Measurements from ENCODE around the gene KCNH8. TPM values are rescaled to one million over a fixed set of nuclear protein-coding genes. Genes with fewer than 3 reads are reported as not detected.
A peak's percentile ranks its signal among the peaks of the same experiment; 100 is the strongest.

KCNH8 gene
- total RNA-seq, 1 experiment from 2014 or later, result not detected

GRCh38 chr3:19439944-19440343 lies 291.6 kb downstream of the KCNH8 start:
- DNase-seq (ENCODE audit: low spot score), result no peak
- in situ Hi-C loops (cut with HindIII; ENCODE audit: low sequenced_read_pairs), result no loop called here

GRCh38 chr3:19446138-19446537 lies 297.8 kb downstream of the KCNH8 start:
- no peak for DNase-seq (ENCODE audit: low spot score)
- in situ Hi-C loops (cut with HindIII; ENCODE audit: low sequenced_read_pairs), result no loop called here

DNA sequence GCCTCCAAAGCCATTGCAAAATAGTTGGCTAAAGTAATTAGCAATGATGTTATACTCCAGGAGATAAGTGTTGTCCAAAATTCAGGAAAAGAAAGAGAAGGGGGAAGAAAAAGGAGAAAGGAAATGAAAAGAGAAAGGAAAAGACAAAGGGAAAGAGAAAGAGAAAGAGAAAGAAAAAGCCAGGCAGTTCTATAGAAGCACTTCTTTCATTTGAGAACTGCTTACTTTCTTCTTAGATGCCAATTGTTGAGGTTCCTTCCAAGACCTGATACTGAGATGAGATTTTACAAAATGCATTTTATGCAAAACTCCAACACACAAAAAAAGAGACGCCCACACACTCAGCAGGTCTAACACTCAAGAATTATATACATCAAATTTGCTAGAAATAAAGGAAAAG lies 298.4 kb downstream of the KCNH8 start:
- no peak for DNase-seq (ENCODE audit: low spot score)
- in situ Hi-C loops (cut with HindIII; ENCODE audit: low sequenced_read_pairs), result no loop called here

GRCh38 chr3:19455546-19455945 lies 307.2 kb downstream of the KCNH8 start:
- DNase-seq (ENCODE audit: low spot score), result no peak
- in situ Hi-C loops (cut with HindIII; ENCODE audit: low sequenced_read_pairs), result no loop called here

DNA sequence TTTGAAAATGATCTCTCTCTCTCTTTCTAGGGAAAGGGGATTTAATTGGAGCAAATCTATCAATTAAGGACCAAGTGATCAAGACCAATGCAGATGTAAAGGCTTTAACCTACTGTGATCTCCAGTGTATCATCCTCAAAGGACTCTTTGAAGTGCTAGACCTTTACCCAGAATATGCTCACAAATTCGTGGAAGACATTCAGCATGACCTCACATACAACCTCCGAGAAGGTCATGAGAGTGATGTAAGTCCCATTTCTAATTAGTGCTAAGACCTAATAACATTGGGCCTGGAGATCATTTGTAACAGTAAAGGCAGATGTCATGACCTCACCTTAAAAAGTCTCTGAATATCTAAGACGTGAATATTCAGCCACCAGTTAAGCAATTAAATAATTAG lies 308.4 kb downstream of the KCNH8 start:
- no peak for DNase-seq (ENCODE audit: low spot score)
- in situ Hi-C loops (cut with HindIII; ENCODE audit: low sequenced_read_pairs), result no loop called here

DNA sequence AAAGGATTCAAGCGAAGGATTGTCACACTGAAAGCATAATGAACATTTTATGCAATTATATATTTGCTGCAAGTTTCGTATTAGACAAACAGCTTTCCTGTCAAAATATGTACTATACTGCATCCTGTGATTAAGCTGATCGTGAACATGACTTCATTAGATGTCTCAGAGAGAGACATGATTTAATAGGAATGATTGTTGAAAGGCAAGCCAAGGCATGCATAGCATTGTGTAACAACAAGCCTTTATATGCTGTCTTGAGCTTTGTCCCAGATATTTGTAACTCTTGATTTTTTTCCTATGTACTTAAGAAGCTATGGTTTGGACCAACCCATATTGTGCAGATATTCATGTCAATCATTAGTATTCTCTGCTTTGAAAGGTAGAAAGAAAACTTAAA lies 309.1 kb downstream of the KCNH8 start:
- no peak for DNase-seq (ENCODE audit: low spot score)
- in situ Hi-C loops (cut with HindIII; ENCODE audit: low sequenced_read_pairs), result no loop called here

- in situ Hi-C loops (cut with HindIII; ENCODE audit: low sequenced_read_pairs), result no loop called here
- no peak for DNase-seq (ENCODE audit: low spot score)
Measured at GRCh38 chr3:19467761-19468160, 319.5 kb downstream of the KCNH8 start.

GRCh38 chr3:19471138-19471537 lies 322.8 kb downstream of the KCNH8 start:
- in situ Hi-C loops (cut with HindIII; ENCODE audit: low sequenced_read_pairs), result no loop called here
- DNase-seq (ENCODE audit: low spot score), result no peak

GRCh38 chr3:19473971-19474580 lies 325.8 kb downstream of the KCNH8 start:
- peak; percentile 98 for DNase-seq (ENCODE audit: low spot score)
- in situ Hi-C loops (cut with HindIII; ENCODE audit: low sequenced_read_pairs), result no loop called here

GRCh38 chr3:19476281-19476680 lies 328.0 kb downstream of the KCNH8 start:
- DNase-seq (ENCODE audit: low spot score), result no peak
- in situ Hi-C loops (cut with HindIII; ENCODE audit: low sequenced_read_pairs), result no loop called here

DNA sequence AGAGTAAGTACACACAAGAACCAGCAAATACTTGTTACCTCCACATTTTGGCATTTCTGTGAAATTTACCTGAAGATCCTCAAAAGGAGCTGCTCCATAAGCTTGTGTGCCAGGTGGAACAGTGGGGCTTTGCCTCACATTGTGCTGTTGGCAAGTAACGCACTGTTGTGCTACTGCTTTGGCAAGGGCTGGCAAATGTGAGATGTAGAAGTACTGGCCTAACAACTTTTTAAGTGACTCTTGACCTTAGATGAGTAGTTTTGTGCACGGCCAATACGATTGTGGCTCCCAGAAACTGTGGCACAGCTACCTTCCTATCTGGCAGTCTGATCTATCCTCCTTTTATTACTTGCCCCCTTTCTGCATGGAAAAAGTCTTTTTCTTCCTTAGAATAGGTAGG lies 337.0 kb downstream of the KCNH8 start:
- in situ Hi-C loops (cut with HindIII; ENCODE audit: low sequenced_read_pairs), result no loop called here
- DNase-seq (ENCODE audit: low spot score), result no peak

DNA sequence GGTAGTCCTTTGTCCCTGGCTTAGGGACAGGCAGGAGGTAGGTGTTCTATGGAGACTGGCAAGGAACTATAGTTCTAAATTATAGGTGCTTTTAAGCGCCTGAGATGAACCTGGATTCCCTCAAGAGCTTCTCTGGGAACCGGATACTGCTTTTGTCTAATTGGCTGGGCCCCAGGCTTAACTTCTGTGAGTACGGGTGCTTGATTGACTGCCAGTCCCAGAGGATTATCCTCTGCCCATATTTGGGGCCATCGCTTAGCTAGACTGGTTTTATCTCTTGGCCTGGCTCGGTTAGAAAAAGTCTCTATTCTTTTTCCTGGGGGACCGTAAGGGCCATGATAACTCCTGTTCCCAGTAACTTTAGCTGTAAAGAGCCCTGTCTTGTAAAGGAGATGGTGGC lies 339.1 kb downstream of the KCNH8 start:
- no peak for DNase-seq (ENCODE audit: low spot score)
- in situ Hi-C loops (cut with HindIII; ENCODE audit: low sequenced_read_pairs), result no loop called here

- DNase-seq (ENCODE audit: low spot score), result no peak
- in situ Hi-C loops (cut with HindIII; ENCODE audit: low sequenced_read_pairs), result no loop called here
Measured at GRCh38 chr3:19488939-19489338, 340.6 kb downstream of the KCNH8 start.

- in situ Hi-C loops (cut with HindIII; ENCODE audit: low sequenced_read_pairs), result no loop called here
- DNase-seq (ENCODE audit: low spot score), result no peak
Measured at GRCh38 chr3:19489936-19490335, 341.6 kb downstream of the KCNH8 start.

- no peak for DNase-seq (ENCODE audit: low spot score)
- in situ Hi-C loops (cut with HindIII; ENCODE audit: low sequenced_read_pairs), result no loop called here
Measured at GRCh38 chr3:19506171-19506570, 357.9 kb downstream of the KCNH8 start.

GRCh38 chr3:19522305-19522704 lies 374.0 kb downstream of the KCNH8 start:
- in situ Hi-C loops (cut with HindIII; ENCODE audit: low sequenced_read_pairs), result no loop called here
- DNase-seq (ENCODE audit: low spot score), result no peak

DNA sequence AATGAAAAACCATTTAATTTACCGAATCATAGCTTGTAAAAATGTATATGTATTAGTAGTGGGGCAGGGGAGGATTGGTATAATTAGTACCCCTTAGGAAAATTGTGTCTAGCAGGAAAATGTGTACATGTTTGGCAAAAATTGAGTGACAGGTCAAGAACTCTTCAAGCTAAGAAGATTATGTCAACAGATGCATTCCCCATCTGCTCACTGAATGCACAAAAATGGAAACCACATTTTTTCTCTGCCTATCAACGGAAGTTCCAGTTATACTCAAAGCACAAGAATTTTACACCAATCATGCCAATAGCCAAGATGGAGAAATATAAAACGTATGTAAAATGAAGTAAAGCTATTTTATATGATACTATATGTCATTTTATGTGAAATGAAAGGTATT lies 377.8 kb downstream of the KCNH8 start:
- in situ Hi-C loops (cut with HindIII; ENCODE audit: low sequenced_read_pairs), result no loop called here

DNA sequence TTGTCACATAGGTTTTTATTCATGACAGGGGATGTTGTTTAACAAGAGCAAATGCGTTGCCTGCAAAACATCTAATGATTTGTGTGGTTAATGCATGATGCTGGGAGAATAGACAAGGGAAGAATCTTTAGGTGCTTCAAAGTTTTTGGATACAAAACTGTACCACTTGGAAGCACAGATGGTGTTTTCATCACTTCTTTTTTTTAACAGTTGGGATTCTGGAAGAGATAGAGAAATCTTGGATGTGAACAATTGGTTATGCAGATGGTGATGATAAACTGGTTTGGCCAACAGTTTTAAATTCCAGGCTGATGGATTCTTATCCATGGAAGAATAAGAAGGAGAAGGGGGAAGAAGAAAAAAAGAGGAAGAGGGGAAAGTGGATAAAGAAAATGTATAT lies 379.4 kb downstream of the KCNH8 start:
- in situ Hi-C loops (cut with HindIII; ENCODE audit: low sequenced_read_pairs), result no loop called here
- DNase-seq (ENCODE audit: low spot score), result peak; percentile 55

More for the DNA sequence above, 377.8 kb downstream of the KCNH8 start:
- peak; percentile 59 for DNase-seq (ENCODE audit: low spot score)

DNA sequence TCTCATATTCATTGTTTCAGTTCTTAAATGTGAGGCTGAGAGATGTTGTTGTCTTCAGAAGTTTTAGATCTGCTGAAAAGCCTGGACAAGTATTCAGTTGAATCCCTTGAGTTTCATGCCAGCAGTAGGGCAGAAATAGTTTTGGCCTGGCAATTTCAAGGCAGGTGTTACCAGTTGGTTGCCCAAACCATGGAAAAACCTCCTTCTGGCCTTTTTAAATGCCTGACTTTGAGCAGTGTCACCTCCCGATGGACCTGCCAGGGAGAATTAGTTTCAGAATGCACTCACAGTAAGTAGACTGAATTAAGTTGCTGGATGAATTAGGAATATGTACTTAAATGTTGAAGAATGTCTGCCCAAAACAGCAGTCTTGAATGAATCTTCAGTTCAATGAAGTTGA lies 383.1 kb downstream of the KCNH8 start:
- in situ Hi-C loops (cut with HindIII; ENCODE audit: low sequenced_read_pairs), result no loop called here
- DNase-seq (ENCODE audit: low spot score), result peak; percentile 85

- DNase-seq (ENCODE audit: low spot score), result no peak
- in situ Hi-C loops (cut with HindIII; ENCODE audit: low sequenced_read_pairs), result no loop called here
Measured at GRCh38 chr3:19539518-19540392, 391.4 kb downstream of the KCNH8 start.

DNA sequence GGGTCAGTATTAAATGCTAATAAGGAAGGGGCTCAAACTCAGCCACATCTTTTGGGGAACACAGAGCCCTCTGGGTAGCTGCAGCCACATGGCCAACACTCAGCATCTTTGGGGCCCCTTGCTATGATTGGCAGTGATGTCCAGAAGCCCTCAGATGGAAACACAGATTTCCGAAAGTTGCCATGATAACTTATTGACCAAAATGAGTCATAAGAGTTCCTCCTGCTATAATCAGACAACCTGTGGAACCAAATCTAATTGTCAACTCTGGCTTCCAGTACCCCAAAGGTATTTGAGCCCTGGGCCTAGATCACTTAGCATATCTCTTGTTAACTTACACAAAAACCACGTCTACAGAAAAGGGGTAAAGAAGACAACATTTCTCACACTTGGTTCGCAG lies 392.2 kb downstream of the KCNH8 start:
- in situ Hi-C loops (cut with HindIII; ENCODE audit: low sequenced_read_pairs), result no loop called here
- no peak for DNase-seq (ENCODE audit: low spot score)

All from G401 (cell line).